Psoas muscle (tissue), 8 donors: Measurements from ENCODE around the gene POLR3A. TPM values are rescaled to one million over a fixed set of nuclear protein-coding genes. Genes with fewer than 3 reads are reported as not detected.
"Not testable (repeated sequence)": the region's sequence is repeated elsewhere in the genome, so short reads cannot be mapped to it uniquely, and the experiment has no call there.

Experiments
- ATAC-seq, 4 donors: fragments of 200-7000 bp; cut with Tn5 transposase; one replicate each; pipeline ENCODE4 v1.9.1; 2020; ENCODE audit warnings: moderate library complexity in 3 of 4, mild to moderate bottlenecking in 2 of 4
- DNase-seq, 2 donors: peaks; one replicate each; pipeline ENCODE4 v3.0.0-alpha.2; 2020
- H3K27ac ChIP-seq: fragments of 200-600 bp; one replicate; pipeline ENCODE4 v1.8.0; 2022
- H3K27me3 ChIP-seq, 3 donors: fragments of 200-600 bp in 1 of 3; one replicate each; pipeline versions ENCODE4 v1.6.1 to v1.8.0; 2013 to 2022; ENCODE audit warnings: low read length in 2 of 3, mild to moderate bottlenecking in 2 of 3, moderate library complexity in 1 of 3; ENCODE audit not compliant: insufficient read depth in 3 of 3
- H3K36me3 ChIP-seq, 2 donors: fragments of 200-600 bp in 1 of 2; one replicate each; pipeline versions ENCODE4 v1.6.1 to v1.8.0; 2013 to 2022; ENCODE audit warnings: low read depth in 1 of 2, mild to moderate bottlenecking in 1 of 2, moderate library complexity in 1 of 2; ENCODE audit not compliant: insufficient read depth in 1 of 2
- H3K4me1 ChIP-seq: fragments of 200-600 bp; one replicate; pipeline ENCODE4 v1.8.0; 2022
- H3K4me3 ChIP-seq: fragments of 200-600 bp; one replicate; pipeline ENCODE4 v1.8.0; 2022; ENCODE audit warnings: mild to moderate bottlenecking
- H3K9me3 ChIP-seq: fragments of 200-600 bp; one replicate; pipeline ENCODE4 v1.8.0; 2022
- WGBS, 3 donors: extraction: QIAGEN DNeasy Blood & Tissue Kit; methylation state at CpG; one replicate each; pipeline versions ENCODE4 v1.1.6 to v1.1.7; 2013; 5-methylcytosine and 5-hydroxymethylcytosine counted together
- intact Hi-C, 2 donors: fragments of 100-400 bp; cut with DNase I; formaldehyde crosslinking; loops; one replicate each; pipeline versions ENCODE4 v1.11.0 to v1.14.2; 2022
- polyA plus RNA-seq, 3 donors: library from polyadenylated mRNA; stranded (reverse); fragments of 200-250 nt; gene quantifications; one replicate each; pipeline ENCODE4 v1.2.3, GENCODE V29; 2013
- total RNA-seq, 4 donors: library from RNA; stranded (reverse); fragmentation: NEBNext Ultra II Directional in 2 of 4; extraction: Animal tissue kit (Norgen Biotek cat#: 25700) in 2 of 4; gene quantifications; one replicate each; pipeline versions ENCODE4 v1.2.1 to v1.2.4, GENCODE V29; 2021 to 2023
- TF ChIP-seq, protein P1 (sequence below): fragments of 200-600 bp; IDR thresholded peaks from one replicate; pipeline ENCODE4 v1.8.0; 2022; ENCODE audit warnings: antibody characterized with exemption
- donor health status: healthy with polysubstance abuse.
- donor health status: DM: no; HTN: no; CAD: no; lungs with moderate emphysema.
- donor health status: Bipolar disorder and iron deficiency.
- donor health status: healthy.
- donor health status: DM: yes; HTN: yes; CAD: no.
- donor health status: DM: no; HTN: no; CAD: no.
- donor health status: DM: no; HTN: no; CAD: no.
- donor health status: DM: yes; HTN: yes; CAD: no.

POLR3A gene
- total and polyA plus RNA-seq, 7 donors = 5.2 to 16.5 (median 12.6) TPM

DNA sequence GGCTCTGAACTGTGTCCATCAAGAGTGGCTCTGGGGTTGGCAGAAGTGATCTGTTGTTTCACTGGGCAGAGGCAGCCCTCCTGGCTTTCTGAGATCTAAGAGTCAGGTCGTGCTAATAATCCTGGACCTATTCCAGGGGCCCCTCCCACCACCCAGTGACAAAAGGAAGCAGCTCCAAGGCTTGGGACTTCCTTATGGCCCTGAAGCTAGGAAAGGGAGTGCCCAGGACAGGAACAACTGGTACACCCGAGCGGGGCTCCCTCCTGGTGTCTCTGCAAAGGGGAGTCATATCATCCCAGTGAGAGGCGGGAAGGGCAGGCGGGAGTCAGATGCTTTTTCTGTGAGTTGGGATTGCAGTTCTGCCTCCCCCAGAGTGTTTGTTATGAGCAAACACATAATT, 36.7 kb upstream of the POLR3A start:
- DNase-seq (no peak), ATAC-seq (no peak)
- Histone ChIP-seq H3K27ac (no peak overlapping the region), H3K4me3 (no peak overlapping the region), H3K4me1 (no peaks in the 10 kb centered on the region), H3K27me3 (no peaks in the 10 kb centered on the region), H3K9me3 (no peaks in the 10 kb centered on the region), H3K36me3 (no peaks in the 10 kb centered on the region)
- TF ChIP-seq, protein P1, sequence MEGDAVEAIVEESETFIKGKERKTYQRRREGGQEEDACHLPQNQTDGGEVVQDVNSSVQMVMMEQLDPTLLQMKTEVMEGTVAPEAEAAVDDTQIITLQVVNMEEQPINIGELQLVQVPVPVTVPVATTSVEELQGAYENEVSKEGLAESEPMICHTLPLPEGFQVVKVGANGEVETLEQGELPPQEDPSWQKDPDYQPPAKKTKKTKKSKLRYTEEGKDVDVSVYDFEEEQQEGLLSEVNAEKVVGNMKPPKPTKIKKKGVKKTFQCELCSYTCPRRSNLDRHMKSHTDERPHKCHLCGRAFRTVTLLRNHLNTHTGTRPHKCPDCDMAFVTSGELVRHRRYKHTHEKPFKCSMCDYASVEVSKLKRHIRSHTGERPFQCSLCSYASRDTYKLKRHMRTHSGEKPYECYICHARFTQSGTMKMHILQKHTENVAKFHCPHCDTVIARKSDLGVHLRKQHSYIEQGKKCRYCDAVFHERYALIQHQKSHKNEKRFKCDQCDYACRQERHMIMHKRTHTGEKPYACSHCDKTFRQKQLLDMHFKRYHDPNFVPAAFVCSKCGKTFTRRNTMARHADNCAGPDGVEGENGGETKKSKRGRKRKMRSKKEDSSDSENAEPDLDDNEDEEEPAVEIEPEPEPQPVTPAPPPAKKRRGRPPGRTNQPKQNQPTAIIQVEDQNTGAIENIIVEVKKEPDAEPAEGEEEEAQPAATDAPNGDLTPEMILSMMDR = no peak
- intact Hi-C loops = no loop called here
- 63 to 67% (median 67%) methylated on average over 5 of the region's 5 CpGs for WGBS, 3 donors

DNA sequence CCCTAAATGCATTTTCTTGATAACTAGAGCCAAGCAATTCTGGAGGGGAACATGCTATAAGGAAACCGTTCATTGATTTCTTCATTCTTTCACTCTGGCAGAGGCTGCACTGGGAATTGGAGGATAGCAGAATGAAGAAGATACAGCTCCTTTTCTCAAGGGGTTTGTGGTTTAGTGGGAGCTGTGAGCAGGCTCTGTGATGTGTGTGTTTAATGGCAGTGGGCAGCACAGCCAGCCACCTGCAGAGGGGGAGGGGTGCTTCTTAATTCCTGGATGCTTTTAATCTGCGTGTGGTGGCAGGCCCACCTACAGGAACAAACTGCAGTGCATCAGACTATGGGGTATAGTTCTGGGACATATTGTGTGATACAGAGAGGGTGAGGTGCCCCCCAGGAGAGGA, 36.3 kb upstream of the POLR3A start:
- Histone ChIP-seq H3K4me3 (no peak overlapping the region), H3K27me3 (no peaks in the 10 kb centered on the region), H3K4me1 (no peaks in the 10 kb centered on the region), H3K27ac (no peak overlapping the region), H3K9me3 (no peaks in the 10 kb centered on the region), H3K36me3 (no peaks in the 10 kb centered on the region)
- DNase-seq = no peak
- ATAC-seq = no peak
- WGBS, 3 donors = 83 to 86% (median 84%) methylated on average over 2 of the region's 2 CpGs
- intact Hi-C loops = no loop called here
- TF ChIP-seq, protein P1 = no peak

- H3K36me3 ChIP-seq, DNase-seq, H3K27ac ChIP-seq, H3K27me3 ChIP-seq, ATAC-seq, H3K4me3 ChIP-seq, H3K4me1 ChIP-seq, H3K9me3 ChIP-seq, intact Hi-C loops: not testable (repeated sequence)
- no CpG with 5 or more reads among the region's 2 CpGs for WGBS, 3 donors
These were observed 35.6 kb upstream of the POLR3A start for GRCh38 chr10:78064919-78065318.

- no peaks in the 10 kb centered on the region for H3K36me3 ChIP-seq
- 75 to 92% (median 78%) methylated on average over 2 of the region's 2 CpGs for WGBS, 3 donors
- no peak overlapping the region for H3K27ac ChIP-seq
- H3K27me3 ChIP-seq = no peaks in the 10 kb centered on the region
- no peak overlapping the region for H3K4me3 ChIP-seq
- H3K4me1 ChIP-seq = no peaks in the 10 kb centered on the region
- DNase-seq (no peak), ATAC-seq (no peak)
- H3K9me3 ChIP-seq = no peaks in the 10 kb centered on the region
- TF ChIP-seq, protein P1 = no peak
- intact Hi-C loops = no loop called here
These were observed 33.9 kb upstream of the POLR3A start for GRCh38 chr10:78063236-78063635.

- no peaks in the 10 kb centered on the region for H3K36me3 ChIP-seq
- no peaks in the 10 kb centered on the region for H3K9me3 ChIP-seq
- 72 to 79% (median 72%) methylated on average over 5 of the region's 5 CpGs for WGBS, 3 donors
- intact Hi-C loops = no loop called here
- ATAC-seq = no peak
- no peak overlapping the region for H3K27ac ChIP-seq
- TF ChIP-seq, protein P1 = no peak
- H3K4me3 ChIP-seq = no peak overlapping the region
- no peaks in the 10 kb centered on the region for H3K4me1 ChIP-seq
- no peak for DNase-seq
- no peaks in the 10 kb centered on the region for H3K27me3 ChIP-seq
These were observed 33.0 kb upstream of the POLR3A start for GRCh38 chr10:78062296-78062695.
